ENCODE measurements around the gene IFIT5.

DNA sequence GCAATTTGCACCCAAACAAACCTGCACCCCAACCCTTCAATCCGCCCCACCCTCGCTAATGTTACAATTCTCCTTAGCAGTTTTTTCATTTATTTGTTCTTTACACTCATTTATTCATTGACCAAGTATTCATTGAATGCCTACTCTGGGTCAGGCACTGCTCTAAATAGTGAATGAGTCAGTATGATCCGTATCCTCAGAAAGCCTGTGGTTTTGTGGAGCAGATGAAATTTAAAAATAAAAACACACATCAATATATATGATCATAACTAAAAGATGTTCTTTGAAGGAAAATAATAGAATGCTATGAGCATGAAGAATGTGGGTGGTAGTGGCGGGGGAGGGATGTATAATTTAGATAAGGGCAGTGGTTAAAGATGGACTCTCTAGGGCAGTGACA is 13.3 kb downstream of the IFIT5 start:
- TF ChIP-seq, protein P1, sequence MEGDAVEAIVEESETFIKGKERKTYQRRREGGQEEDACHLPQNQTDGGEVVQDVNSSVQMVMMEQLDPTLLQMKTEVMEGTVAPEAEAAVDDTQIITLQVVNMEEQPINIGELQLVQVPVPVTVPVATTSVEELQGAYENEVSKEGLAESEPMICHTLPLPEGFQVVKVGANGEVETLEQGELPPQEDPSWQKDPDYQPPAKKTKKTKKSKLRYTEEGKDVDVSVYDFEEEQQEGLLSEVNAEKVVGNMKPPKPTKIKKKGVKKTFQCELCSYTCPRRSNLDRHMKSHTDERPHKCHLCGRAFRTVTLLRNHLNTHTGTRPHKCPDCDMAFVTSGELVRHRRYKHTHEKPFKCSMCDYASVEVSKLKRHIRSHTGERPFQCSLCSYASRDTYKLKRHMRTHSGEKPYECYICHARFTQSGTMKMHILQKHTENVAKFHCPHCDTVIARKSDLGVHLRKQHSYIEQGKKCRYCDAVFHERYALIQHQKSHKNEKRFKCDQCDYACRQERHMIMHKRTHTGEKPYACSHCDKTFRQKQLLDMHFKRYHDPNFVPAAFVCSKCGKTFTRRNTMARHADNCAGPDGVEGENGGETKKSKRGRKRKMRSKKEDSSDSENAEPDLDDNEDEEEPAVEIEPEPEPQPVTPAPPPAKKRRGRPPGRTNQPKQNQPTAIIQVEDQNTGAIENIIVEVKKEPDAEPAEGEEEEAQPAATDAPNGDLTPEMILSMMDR (optimal IDR thresholded peaks at IDR 0.05 in 1 of 3, IDR thresholded peaks at IDR 0.05 in 1 of 3, conservative IDR thresholded peaks at IDR 0.05 in 1 of 3; ENCODE audit: extremely low read depth in 1 of 3, insufficient read depth in 2 of 3, low read length in 3 of 3): no peak
- no peak for TF ChIP-seq EZH2 (IDR thresholded peaks at IDR 0.05; ENCODE audit: low read length)
